GM23338 (cell line): ENCODE measurements around the gene SLC35F4. TPM values are rescaled to one million over a fixed set of nuclear protein-coding genes. Genes with fewer than 3 reads are reported as not detected.

Experiments
- ATAC-seq: fragments of 200-7000 bp; cut with Tn5 transposase; 3 replicates; pipeline ENCODE4 v1.9.1; 2020
- DNase-seq: peaks from one replicate; pipeline ENCODE4 v3.0.0-alpha.2; 2015; ENCODE audit warnings: low spot score
- H2AFZ ChIP-seq: fragments of 200-600 bp; sonication (generic); 2 replicates; pipeline ENCODE4 v1.8.0; 2016; ENCODE audit warnings: antibody characterized with exemption, mild to moderate bottlenecking, moderate library complexity
- H3F3A ChIP-seq: fragments of 200-600 bp; sonication (generic); replicated peaks from 2 replicates; pipeline ENCODE4 v1.8.0; 2017; ENCODE audit warnings: antibody characterized with exemption, mixed run types, low read depth
- H3K27ac ChIP-seq: fragments of 200-600 bp; sonication (generic); 2 replicates; pipeline ENCODE4 v1.6.1; 2016; ENCODE audit warnings: low read depth
- H3K27me3 ChIP-seq: fragments of 200-600 bp; sonication (generic); 2 replicates; pipeline ENCODE4 v1.8.0; 2016; ENCODE audit warnings: mild to moderate bottlenecking, mixed run types, moderate library complexity; ENCODE audit not compliant: insufficient read depth
- H3K36me3 ChIP-seq: fragments of 200-600 bp; sonication (generic); 2 replicates; pipeline ENCODE4 v1.8.0; 2016; ENCODE audit warnings: mild to moderate bottlenecking; ENCODE audit not compliant: insufficient read depth
- H3K4me1 ChIP-seq: fragments of 200-600 bp; sonication (generic); 2 replicates; pipeline ENCODE4 v1.8.0; 2016; ENCODE audit warnings: mild to moderate bottlenecking, moderate library complexity; ENCODE audit not compliant: insufficient read depth
- H3K4me2 ChIP-seq: fragments of 200-600 bp; sonication (generic); 2 replicates; pipeline ENCODE4 v1.7.1; 2017; ENCODE audit warnings: mixed run types
- H3K4me3 ChIP-seq: fragments of 200-600 bp; sonication (generic); 2 replicates; pipeline ENCODE4 v1.6.1; 2016; ENCODE audit warnings: mixed run types
- H3K79me2 ChIP-seq: fragments of 200-600 bp; sonication (generic); replicated peaks from 2 replicates; pipeline ENCODE4 v1.8.0; 2017; ENCODE audit warnings: mild to moderate bottlenecking; ENCODE audit not compliant: insufficient read depth
- H3K9me2 ChIP-seq: fragments of 200-600 bp; sonication (generic); 2 replicates; pipeline ENCODE4 v1.8.0; 2017; ENCODE audit not compliant: insufficient read depth
- H4K20me1 ChIP-seq: fragments of 200-600 bp; sonication (generic); replicated peaks from 2 replicates; pipeline ENCODE4 v1.8.0; 2017; ENCODE audit warnings: mild to moderate bottlenecking; ENCODE audit not compliant: insufficient read depth
- H3K27ac Mint-ChIP-seq: 2 replicates; pipeline ENCODE4 v1.8.0; 2020; ENCODE audit warnings: inconsistent platforms, mild to moderate bottlenecking, moderate library complexity, mixed read lengths
- H3K27me3 Mint-ChIP-seq: 3 replicates; pipeline ENCODE4 v1.8.0; 2022; ENCODE audit warnings: low read depth, mild to moderate bottlenecking, moderate library complexity, mixed read lengths, inconsistent platforms; ENCODE audit not compliant: insufficient read depth, poor library complexity
- H3K36me3 Mint-ChIP-seq: 3 replicates; pipeline ENCODE4 v1.8.0; 2021; ENCODE audit warnings: low read depth, mild to moderate bottlenecking, inconsistent platforms, moderate library complexity, mixed read lengths
- H3K4me1 Mint-ChIP-seq: 3 replicates; pipeline ENCODE4 v1.8.0; 2020; ENCODE audit warnings: mild to moderate bottlenecking, inconsistent platforms, mixed read lengths
- H3K4me3 Mint-ChIP-seq: 3 replicates; pipeline ENCODE4 v1.8.0; 2021; ENCODE audit warnings: moderate library complexity, mild to moderate bottlenecking, inconsistent platforms, mixed read lengths
- H3K9me3 Mint-ChIP-seq: 3 replicates; pipeline ENCODE4 v1.8.0; 2020; ENCODE audit warnings: moderate library complexity, mild to moderate bottlenecking, inconsistent platforms, mixed read lengths
- CREB1 ChIP-seq: fragments of 250-450 bp; sonication (Bioruptor Pico); IDR thresholded peaks from 2 replicates; pipeline ENCODE4 v1.5.0; 2020; ENCODE audit warnings: low read depth, mild to moderate bottlenecking, moderate library complexity
- EZH2 ChIP-seq: fragments of 200-600 bp; sonication (generic); IDR thresholded peaks from one replicate; pipeline ENCODE4 v1.8.0; 2017; ENCODE audit warnings: antibody characterized with exemption, mild to moderate bottlenecking, low read depth; ENCODE audit not compliant: unreplicated experiment
- JUNB ChIP-seq: IDR thresholded peaks from one replicate; pipeline ENCODE4 v1.6.1; 2016; ENCODE audit warnings: antibody characterized with exemption; ENCODE audit not compliant: unreplicated experiment
- NANOG ChIP-seq: IDR thresholded peaks from 2 replicates; pipeline ENCODE4 v1.6.1; 2016; ENCODE audit warnings: antibody characterized with exemption, borderline replicate concordance
- POLR2AphosphoS5 ChIP-seq: IDR thresholded peaks from 2 replicates; pipeline ENCODE4 v1.6.1; 2016; ENCODE audit warnings: antibody characterized with exemption, low read depth
- STAT1 ChIP-seq: IDR thresholded peaks from one replicate; pipeline ENCODE4 v1.6.1; 2016; ENCODE audit warnings: antibody characterized with exemption; ENCODE audit not compliant: unreplicated experiment
- ZNF114 ChIP-seq: fragments of 250-450 bp; sonication (Bioruptor Pico); IDR thresholded peaks from 2 replicates; pipeline ENCODE4 v1.5.0; 2020; ENCODE audit warnings: mild to moderate bottlenecking, moderate library complexity
- ZNF331 ChIP-seq: fragments of 250-450 bp; sonication (Bioruptor Pico); IDR thresholded peaks from 2 replicates; pipeline ENCODE4 v1.5.0; 2020; ENCODE audit warnings: low read depth, mild to moderate bottlenecking, moderate library complexity
- polyA plus RNA-seq: library from polyadenylated mRNA; unstranded; fragments of >200 nt; fragmentation: Nextera tagmentation; extraction: Ambion mirVana; gene quantifications from 2 replicates; pipeline ENCODE4 v1.2.1, GENCODE V29; 2016
- total RNA-seq: library from RNA; depleted of rRNA; stranded (reverse); fragments of >200 nt; shearing (Covaris generic); gene quantifications from 2 replicates; pipeline ENCODE4 v1.2.3, GENCODE V29; 2014
- TF ChIP-seq, protein P1 (sequence below), 2 experiments: fragments of 200-600 bp in 1 of 2; sonication (generic) in 1 of 2; conservative IDR thresholded peaks; 2 replicates each; pipeline versions ENCODE4 v1.5.1 to v1.6.1; 2016 to 2017; ENCODE audit warnings: antibody characterized with exemption in 2 of 2, low read depth in 2 of 2, mild to moderate bottlenecking in 2 of 2, moderate library complexity in 1 of 2
- TF ChIP-seq, protein P2 (sequence below): IDR thresholded peaks from 2 replicates; pipeline ENCODE4 v1.6.1; 2016; ENCODE audit warnings: antibody characterized with exemption
- TF ChIP-seq, protein P3 (sequence below): fragments of 250-450 bp; sonication (Bioruptor Pico); IDR thresholded peaks from 2 replicates; pipeline ENCODE4 v1.5.0; 2020; ENCODE audit warnings: mild to moderate bottlenecking, moderate library complexity
- TF ChIP-seq, protein P4 (sequence below): IDR thresholded peaks from one replicate; pipeline ENCODE4 v1.6.1; 2018; ENCODE audit warnings: antibody characterized with exemption; ENCODE audit not compliant: unreplicated experiment

Gene SLC35F4
- total and polyA plus RNA-seq, 2 experiments from 2014 or later: 0.10 TPM; not detected in 1

DNA sequence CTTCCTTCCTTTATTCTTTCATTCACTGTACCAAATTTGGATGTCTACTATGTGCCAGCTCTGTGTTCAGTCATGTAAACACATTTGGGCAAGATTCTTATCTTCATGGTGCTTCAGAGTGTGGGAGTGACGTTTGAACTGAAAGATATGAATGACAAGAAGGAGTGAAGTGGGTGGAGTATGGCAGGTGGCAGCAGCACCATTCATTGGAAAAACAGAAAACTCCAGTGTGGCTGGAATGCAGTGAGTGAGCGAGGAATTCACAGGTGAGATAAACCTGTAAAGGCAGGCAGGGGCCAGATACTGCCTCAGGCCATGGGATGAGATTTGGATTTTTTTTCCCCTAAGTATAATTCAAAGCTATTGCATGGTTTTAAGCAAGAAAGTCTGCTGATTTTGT, 231.6 kb downstream of the SLC35F4 start:
- no peaks in the 10 kb centered on the region for H3K4me1 Mint-ChIP-seq
- Histone ChIP-seq H3K4me3 (no peak overlapping the region), H3K4me2 (no peak overlapping the region), H3K79me2 (no peaks in the 10 kb centered on the region), H4K20me1 (no peaks in the 10 kb centered on the region), H3F3A (no peaks in the 10 kb centered on the region), H3K27me3 (no peaks in the 10 kb centered on the region), H2AFZ (0 out of 2 replicates have a peak overlapping the region, but pooled peaks have one; percentile 16), H3K4me1 (no peaks in the 10 kb centered on the region), H3K36me3 (no peaks in the 10 kb centered on the region), H3K27ac (no peak overlapping the region), H3K9me2 (no peaks in the 10 kb centered on the region)
- TF ChIP-seq EZH2 (no peak), POLR2AphosphoS5 (no peak), CREB1 (CRISPR knock-in tag) (no peak), NANOG (no peak), ZNF331 (CRISPR knock-in tag) (no peak), JUNB (no peak), STAT1 (no peak), ZNF114 (CRISPR knock-in tag) (no peak)
- TF ChIP-seq, protein P1, sequence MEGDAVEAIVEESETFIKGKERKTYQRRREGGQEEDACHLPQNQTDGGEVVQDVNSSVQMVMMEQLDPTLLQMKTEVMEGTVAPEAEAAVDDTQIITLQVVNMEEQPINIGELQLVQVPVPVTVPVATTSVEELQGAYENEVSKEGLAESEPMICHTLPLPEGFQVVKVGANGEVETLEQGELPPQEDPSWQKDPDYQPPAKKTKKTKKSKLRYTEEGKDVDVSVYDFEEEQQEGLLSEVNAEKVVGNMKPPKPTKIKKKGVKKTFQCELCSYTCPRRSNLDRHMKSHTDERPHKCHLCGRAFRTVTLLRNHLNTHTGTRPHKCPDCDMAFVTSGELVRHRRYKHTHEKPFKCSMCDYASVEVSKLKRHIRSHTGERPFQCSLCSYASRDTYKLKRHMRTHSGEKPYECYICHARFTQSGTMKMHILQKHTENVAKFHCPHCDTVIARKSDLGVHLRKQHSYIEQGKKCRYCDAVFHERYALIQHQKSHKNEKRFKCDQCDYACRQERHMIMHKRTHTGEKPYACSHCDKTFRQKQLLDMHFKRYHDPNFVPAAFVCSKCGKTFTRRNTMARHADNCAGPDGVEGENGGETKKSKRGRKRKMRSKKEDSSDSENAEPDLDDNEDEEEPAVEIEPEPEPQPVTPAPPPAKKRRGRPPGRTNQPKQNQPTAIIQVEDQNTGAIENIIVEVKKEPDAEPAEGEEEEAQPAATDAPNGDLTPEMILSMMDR (conservative IDR thresholded peaks at IDR 0.05; ENCODE audit: low read depth in 2 of 2): no peak
- TF ChIP-seq, protein P2, sequence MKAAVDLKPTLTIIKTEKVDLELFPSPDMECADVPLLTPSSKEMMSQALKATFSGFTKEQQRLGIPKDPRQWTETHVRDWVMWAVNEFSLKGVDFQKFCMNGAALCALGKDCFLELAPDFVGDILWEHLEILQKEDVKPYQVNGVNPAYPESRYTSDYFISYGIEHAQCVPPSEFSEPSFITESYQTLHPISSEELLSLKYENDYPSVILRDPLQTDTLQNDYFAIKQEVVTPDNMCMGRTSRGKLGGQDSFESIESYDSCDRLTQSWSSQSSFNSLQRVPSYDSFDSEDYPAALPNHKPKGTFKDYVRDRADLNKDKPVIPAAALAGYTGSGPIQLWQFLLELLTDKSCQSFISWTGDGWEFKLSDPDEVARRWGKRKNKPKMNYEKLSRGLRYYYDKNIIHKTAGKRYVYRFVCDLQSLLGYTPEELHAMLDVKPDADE: no peak
- TF ChIP-seq, protein P3, sequence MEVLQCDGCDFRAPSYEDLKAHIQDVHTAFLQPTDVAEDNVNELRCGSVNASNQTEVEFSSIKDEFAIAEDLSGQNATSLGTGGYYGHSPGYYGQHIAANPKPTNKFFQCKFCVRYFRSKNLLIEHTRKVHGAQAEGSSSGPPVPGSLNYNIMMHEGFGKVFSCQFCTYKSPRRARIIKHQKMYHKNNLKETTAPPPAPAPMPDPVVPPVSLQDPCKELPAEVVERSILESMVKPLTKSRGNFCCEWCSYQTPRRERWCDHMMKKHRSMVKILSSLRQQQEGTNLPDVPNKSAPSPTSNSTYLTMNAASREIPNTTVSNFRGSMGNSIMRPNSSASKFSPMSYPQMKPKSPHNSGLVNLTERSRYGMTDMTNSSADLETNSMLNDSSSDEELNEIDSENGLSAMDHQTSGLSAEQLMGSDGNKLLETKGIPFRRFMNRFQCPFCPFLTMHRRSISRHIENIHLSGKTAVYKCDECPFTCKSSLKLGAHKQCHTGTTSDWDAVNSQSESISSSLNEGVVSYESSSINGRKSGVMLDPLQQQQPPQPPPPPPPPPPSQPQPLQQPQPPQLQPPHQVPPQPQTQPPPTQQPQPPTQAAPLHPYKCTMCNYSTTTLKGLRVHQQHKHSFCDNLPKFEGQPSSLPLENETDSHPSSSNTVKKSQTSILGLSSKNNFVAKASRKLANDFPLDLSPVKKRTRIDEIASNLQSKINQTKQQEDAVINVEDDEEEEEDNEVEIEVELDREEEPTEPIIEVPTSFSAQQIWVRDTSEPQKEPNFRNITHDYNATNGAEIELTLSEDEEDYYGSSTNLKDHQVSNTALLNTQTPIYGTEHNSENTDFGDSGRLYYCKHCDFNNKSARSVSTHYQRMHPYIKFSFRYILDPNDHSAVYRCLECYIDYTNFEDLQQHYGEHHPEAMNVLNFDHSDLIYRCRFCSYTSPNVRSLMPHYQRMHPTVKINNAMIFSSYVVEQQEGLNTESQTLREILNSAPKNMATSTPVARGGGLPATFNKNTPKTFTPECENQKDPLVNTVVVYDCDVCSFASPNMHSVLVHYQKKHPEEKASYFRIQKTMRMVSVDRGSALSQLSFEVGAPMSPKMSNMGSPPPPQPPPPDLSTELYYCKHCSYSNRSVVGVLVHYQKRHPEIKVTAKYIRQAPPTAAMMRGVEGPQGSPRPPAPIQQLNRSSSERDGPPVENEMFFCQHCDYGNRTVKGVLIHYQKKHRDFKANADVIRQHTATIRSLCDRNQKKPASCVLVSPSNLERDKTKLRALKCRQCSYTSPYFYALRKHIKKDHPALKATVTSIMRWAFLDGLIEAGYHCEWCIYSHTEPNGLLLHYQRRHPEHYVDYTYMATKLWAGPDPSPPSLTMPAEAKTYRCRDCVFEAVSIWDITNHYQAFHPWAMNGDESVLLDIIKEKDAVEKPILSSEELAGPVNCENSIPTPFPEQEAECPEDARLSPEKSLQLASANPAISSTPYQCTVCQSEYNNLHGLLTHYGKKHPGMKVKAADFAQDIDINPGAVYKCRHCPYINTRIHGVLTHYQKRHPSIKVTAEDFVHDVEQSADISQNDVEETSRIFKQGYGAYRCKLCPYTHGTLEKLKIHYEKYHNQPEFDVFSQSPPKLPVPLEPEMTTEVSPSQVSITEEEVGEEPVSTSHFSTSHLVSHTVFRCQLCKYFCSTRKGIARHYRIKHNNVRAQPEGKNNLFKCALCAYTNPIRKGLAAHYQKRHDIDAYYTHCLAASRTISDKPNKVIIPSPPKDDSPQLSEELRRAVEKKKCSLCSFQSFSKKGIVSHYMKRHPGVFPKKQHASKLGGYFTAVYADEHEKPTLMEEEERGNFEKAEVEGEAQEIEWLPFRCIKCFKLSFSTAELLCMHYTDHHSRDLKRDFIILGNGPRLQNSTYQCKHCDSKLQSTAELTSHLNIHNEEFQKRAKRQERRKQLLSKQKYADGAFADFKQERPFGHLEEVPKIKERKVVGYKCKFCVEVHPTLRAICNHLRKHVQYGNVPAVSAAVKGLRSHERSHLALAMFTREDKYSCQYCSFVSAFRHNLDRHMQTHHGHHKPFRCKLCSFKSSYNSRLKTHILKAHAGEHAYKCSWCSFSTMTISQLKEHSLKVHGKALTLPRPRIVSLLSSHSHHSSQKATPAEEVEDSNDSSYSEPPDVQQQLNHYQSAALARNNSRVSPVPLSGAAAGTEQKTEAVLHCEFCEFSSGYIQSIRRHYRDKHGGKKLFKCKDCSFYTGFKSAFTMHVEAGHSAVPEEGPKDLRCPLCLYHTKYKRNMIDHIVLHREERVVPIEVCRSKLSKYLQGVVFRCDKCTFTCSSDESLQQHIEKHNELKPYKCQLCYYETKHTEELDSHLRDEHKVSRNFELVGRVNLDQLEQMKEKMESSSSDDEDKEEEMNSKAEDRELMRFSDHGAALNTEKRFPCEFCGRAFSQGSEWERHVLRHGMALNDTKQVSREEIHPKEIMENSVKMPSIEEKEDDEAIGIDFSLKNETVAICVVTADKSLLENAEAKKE (CRISPR knock-in tag): no peak
- TF ChIP-seq, protein P4, sequence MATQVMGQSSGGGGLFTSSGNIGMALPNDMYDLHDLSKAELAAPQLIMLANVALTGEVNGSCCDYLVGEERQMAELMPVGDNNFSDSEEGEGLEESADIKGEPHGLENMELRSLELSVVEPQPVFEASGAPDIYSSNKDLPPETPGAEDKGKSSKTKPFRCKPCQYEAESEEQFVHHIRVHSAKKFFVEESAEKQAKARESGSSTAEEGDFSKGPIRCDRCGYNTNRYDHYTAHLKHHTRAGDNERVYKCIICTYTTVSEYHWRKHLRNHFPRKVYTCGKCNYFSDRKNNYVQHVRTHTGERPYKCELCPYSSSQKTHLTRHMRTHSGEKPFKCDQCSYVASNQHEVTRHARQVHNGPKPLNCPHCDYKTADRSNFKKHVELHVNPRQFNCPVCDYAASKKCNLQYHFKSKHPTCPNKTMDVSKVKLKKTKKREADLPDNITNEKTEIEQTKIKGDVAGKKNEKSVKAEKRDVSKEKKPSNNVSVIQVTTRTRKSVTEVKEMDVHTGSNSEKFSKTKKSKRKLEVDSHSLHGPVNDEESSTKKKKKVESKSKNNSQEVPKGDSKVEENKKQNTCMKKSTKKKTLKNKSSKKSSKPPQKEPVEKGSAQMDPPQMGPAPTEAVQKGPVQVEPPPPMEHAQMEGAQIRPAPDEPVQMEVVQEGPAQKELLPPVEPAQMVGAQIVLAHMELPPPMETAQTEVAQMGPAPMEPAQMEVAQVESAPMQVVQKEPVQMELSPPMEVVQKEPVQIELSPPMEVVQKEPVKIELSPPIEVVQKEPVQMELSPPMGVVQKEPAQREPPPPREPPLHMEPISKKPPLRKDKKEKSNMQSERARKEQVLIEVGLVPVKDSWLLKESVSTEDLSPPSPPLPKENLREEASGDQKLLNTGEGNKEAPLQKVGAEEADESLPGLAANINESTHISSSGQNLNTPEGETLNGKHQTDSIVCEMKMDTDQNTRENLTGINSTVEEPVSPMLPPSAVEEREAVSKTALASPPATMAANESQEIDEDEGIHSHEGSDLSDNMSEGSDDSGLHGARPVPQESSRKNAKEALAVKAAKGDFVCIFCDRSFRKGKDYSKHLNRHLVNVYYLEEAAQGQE: no peak
- ATAC-seq: no peak
- H3K27me3 Mint-ChIP-seq: peaks cover 2% of the 10 kb centered on the region
- H3K9me3 Mint-ChIP-seq: no peaks in the 10 kb centered on the region
- no peak overlapping the region for H3K27ac Mint-ChIP-seq
- H3K36me3 Mint-ChIP-seq: no peaks in the 10 kb centered on the region
- no peak overlapping the region for H3K4me3 Mint-ChIP-seq
- peak; percentile 19 for DNase-seq
